H9 (cell line): ENCODE results near the gene TRMU. TPM values are rescaled to one million over a fixed set of nuclear protein-coding genes. Genes with fewer than 3 reads are reported as not detected.

Experiments
- DNase-seq: peaks from one replicate; pipeline ENCODE4 v3.0.0-alpha.2; 2017
- H2AFZ ChIP-seq: one replicate; pipeline ENCODE4 v1.6.1; 2013; ENCODE audit warnings: mild to moderate bottlenecking, low read length, control low read depth, moderate library complexity
- H2AK5ac ChIP-seq: 2 replicates; pipeline ENCODE4 v1.6.1; 2013; ENCODE audit warnings: low read length, control low read depth, mixed read lengths; ENCODE audit not compliant: insufficient read length
- H2BK120ac ChIP-seq: one replicate; pipeline ENCODE4 v1.6.1; 2013; ENCODE audit warnings: low read depth, mild to moderate bottlenecking, low read length, control low read depth, inconsistent platforms; ENCODE audit not compliant: poor library complexity, severe bottlenecking
- H2BK12ac ChIP-seq: 2 replicates; pipeline ENCODE4 v1.6.1; 2013; ENCODE audit warnings: low read length, control low read depth, mixed read lengths, low read depth; ENCODE audit not compliant: insufficient read length
- H2BK15ac ChIP-seq: 2 replicates; pipeline ENCODE4 v1.6.1; 2013; ENCODE audit warnings: low read depth, low read length, control low read depth
- H2BK20ac ChIP-seq: one replicate; pipeline ENCODE4 v1.6.1; 2013; ENCODE audit warnings: low read depth, mild to moderate bottlenecking, low read length, control low read depth, inconsistent platforms; ENCODE audit not compliant: poor library complexity, severe bottlenecking
- H2BK5ac ChIP-seq: 2 replicates; pipeline ENCODE4 v1.6.1; 2013; ENCODE audit warnings: low read length, control low read depth, mixed read lengths; ENCODE audit not compliant: insufficient read length
- H3K14ac ChIP-seq: 2 replicates; pipeline ENCODE4 v1.6.1; 2013; ENCODE audit warnings: low read length, control low read depth; ENCODE audit not compliant: insufficient read depth
- H3K18ac ChIP-seq: 2 replicates; pipeline ENCODE4 v1.6.1; 2013; ENCODE audit warnings: low read depth, mild to moderate bottlenecking, mixed read lengths, low read length, control low read depth; ENCODE audit not compliant: insufficient read length
- H3K23ac ChIP-seq: 2 replicates; pipeline ENCODE4 v1.6.1; 2013; ENCODE audit warnings: low read length, control low read depth, mixed read lengths, low read depth; ENCODE audit not compliant: insufficient read length
- H3K23me2 ChIP-seq: 2 replicates; pipeline ENCODE4 v1.6.1; 2013; ENCODE audit warnings: low read depth, mild to moderate bottlenecking, mixed read lengths, low read length, control low read depth; ENCODE audit not compliant: insufficient read length, poor library complexity, severe bottlenecking
- H3K27ac ChIP-seq: 2 replicates; pipeline ENCODE4 v1.5.1; 2013; ENCODE audit warnings: low read length, control low read depth, mixed read lengths, low read depth; ENCODE audit not compliant: insufficient read length
- H3K27me3 ChIP-seq: 2 replicates; pipeline ENCODE4 v1.6.1; 2013; ENCODE audit warnings: low read length, control low read depth, inconsistent platforms; ENCODE audit not compliant: insufficient read depth
- H3K4ac ChIP-seq: 2 replicates; pipeline ENCODE4 v1.6.1; 2013; ENCODE audit warnings: low read depth, mild to moderate bottlenecking, control low read depth, inconsistent platforms, low read length, moderate library complexity
- H3K4me1 ChIP-seq: 2 replicates; pipeline ENCODE4 v1.6.1; 2013; ENCODE audit warnings: low read length, control low read depth, inconsistent platforms; ENCODE audit not compliant: insufficient read depth
- H3K4me2 ChIP-seq: 2 replicates; pipeline ENCODE4 v1.6.1; 2013; ENCODE audit warnings: low read length, control low read depth, mixed read lengths; ENCODE audit not compliant: insufficient read length, insufficient read depth
- H3K56ac ChIP-seq: 2 replicates; pipeline ENCODE4 v1.6.1; 2013; ENCODE audit warnings: low read depth, mild to moderate bottlenecking, mixed read lengths, low read length, control low read depth; ENCODE audit not compliant: insufficient read length
- H3K79me1 ChIP-seq: 2 replicates; pipeline ENCODE4 v1.6.1; 2013; ENCODE audit warnings: low read depth, mild to moderate bottlenecking, moderate library complexity, low read length, control low read depth, inconsistent platforms; ENCODE audit not compliant: insufficient read depth, poor library complexity, severe bottlenecking
- H3K79me2 ChIP-seq: 2 replicates; pipeline ENCODE4 v1.6.1; 2013; ENCODE audit warnings: low read length, control low read depth, inconsistent platforms; ENCODE audit not compliant: insufficient read depth
- H3K9ac ChIP-seq: 2 replicates; pipeline ENCODE4 v1.6.1; 2013; ENCODE audit warnings: low read length, control low read depth, mixed read lengths; ENCODE audit not compliant: insufficient read length; ENCODE audit errors: extremely low read depth
- H3K9me3 ChIP-seq: one replicate; pipeline ENCODE4 v1.6.1; 2013; ENCODE audit warnings: low read depth, low read length, inconsistent platforms; ENCODE audit not compliant: control insufficient read depth
- H3T11ph ChIP-seq: one replicate; pipeline ENCODE4 v1.6.1; 2013; ENCODE audit warnings: mild to moderate bottlenecking, low read length, control low read depth, inconsistent platforms
- H4K20me1 ChIP-seq: one replicate; pipeline ENCODE4 v1.6.1; 2013; ENCODE audit not compliant: control insufficient read depth, insufficient read length, insufficient read depth
- H4K5ac ChIP-seq: 2 replicates; pipeline ENCODE4 v1.6.1; 2013; ENCODE audit warnings: low read depth, mild to moderate bottlenecking, mixed read lengths, low read length, control low read depth; ENCODE audit not compliant: insufficient read length
- H4K8ac ChIP-seq: replicated peaks from 2 replicates; pipeline ENCODE4 v1.6.1; 2013; ENCODE audit warnings: low read length, control low read depth, mixed read lengths, low read depth; ENCODE audit not compliant: insufficient read length
- H4K91ac ChIP-seq: 2 replicates; pipeline ENCODE4 v1.6.1; 2013; ENCODE audit warnings: low read depth, mild to moderate bottlenecking, moderate library complexity, mixed read lengths, low read length, control low read depth; ENCODE audit not compliant: insufficient read length
- H3K27ac Mint-ChIP-seq, 3 experiments: 2 replicates in 2 of 3; 3 replicates in 1 of 3; pipeline ENCODE4 v1.8.0; 2020 to 2021; ENCODE audit warnings: mixed read lengths in 3 of 3, mild to moderate bottlenecking in 1 of 3, moderate library complexity in 1 of 3
- H3K27me3 Mint-ChIP-seq: 2 replicates; pipeline ENCODE4 v1.8.0; 2021; ENCODE audit warnings: low read depth, mild to moderate bottlenecking, moderate library complexity, mixed read lengths
- H3K36me3 Mint-ChIP-seq, 3 experiments: 2 replicates in 2 of 3; 3 replicates in 1 of 3; pipeline ENCODE4 v1.8.0; 2020 to 2021; ENCODE audit warnings: low read depth in 3 of 3, mixed read lengths in 3 of 3; ENCODE audit not compliant: insufficient read depth in 1 of 3
- H3K4me1 Mint-ChIP-seq, 2 experiments: 2 replicates each; pipeline ENCODE4 v1.8.0; 2020; ENCODE audit warnings: mixed read lengths in 2 of 2
- H3K4me3 Mint-ChIP-seq, 2 experiments: 2 replicates in 1 of 2; 3 replicates in 1 of 2; pipeline ENCODE4 v1.8.0; 2020 to 2021; ENCODE audit warnings: mild to moderate bottlenecking in 2 of 2, mixed read lengths in 2 of 2, moderate library complexity in 1 of 2
- H3K9me3 Mint-ChIP-seq, 2 experiments: 2 replicates in 1 of 2; 3 replicates in 1 of 2; pipeline ENCODE4 v1.8.0; 2020; ENCODE audit warnings: mild to moderate bottlenecking in 2 of 2, mixed read lengths in 2 of 2, moderate library complexity in 1 of 2
- WGBS: extraction: QIAGEN DNeasy Blood & Tissue Kit; methylation state at CpG from one replicate; pipeline ENCODE4 v1.1.7; 2013; ENCODE audit warnings: missing lambda C conversion rate, low lambda C conversion rate, mixed read lengths; ENCODE audit not compliant: insufficient read length; ENCODE audit errors: extremely low coverage; 5-methylcytosine and 5-hydroxymethylcytosine counted together
- total RNA-seq: library from RNA; stranded (reverse); gene quantifications from 2 replicates; pipeline ENCODE4 v1.2.1, GENCODE V29; 2021
- TF ChIP-seq, protein P1 (sequence below): fragments of 200-600 bp; sonication (generic); conservative IDR thresholded peaks from 3 replicates; pipeline ENCODE4 v1.8.0; 2021; ENCODE audit warnings: antibody characterized with exemption, mild to moderate bottlenecking

Gene TRMU
- total RNA-seq, 1 experiment from 2014 or later, result 86.3 TPM

DNA sequence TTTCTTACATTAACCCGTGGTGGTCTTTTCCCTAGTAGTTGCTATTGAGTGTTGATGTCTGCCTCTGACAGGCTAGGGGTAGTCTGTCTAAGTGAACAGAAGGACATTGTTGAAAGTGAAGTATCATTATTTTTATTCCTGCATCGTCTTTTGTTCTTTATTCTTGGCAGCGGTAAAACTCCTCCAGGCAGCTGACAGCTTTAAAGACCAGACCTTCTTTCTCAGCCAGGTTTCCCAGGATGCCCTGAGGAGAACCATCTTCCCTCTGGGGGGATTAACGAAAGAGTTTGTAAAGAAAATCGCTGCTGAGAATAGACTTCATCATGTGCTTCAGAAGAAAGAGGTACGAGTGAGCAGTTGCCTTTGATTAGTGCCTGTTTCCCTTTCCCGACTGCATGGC lies 14.6 kb downstream of the TRMU start:
- Histone ChIP-seq H3K9me3 (no peaks in the 10 kb centered on the region), H3K23me2 (no peaks in the 10 kb centered on the region), H3K27ac (no peak overlapping the region), H4K20me1 (peaks cover 5% of the 10 kb centered on the region), H4K5ac (no peak overlapping the region), H3K18ac (no peak overlapping the region), H3K79me2 (0 out of 2 replicates have a peak, but pooled peaks cover 2% of the 10 kb centered on the region), H3K4ac (no peak overlapping the region), H2AFZ (no peak overlapping the region), H3K79me1 (no peaks in the 10 kb centered on the region), H3K56ac (no peak overlapping the region), H3K23ac (no peak overlapping the region), H2BK20ac (no peak overlapping the region), H2AK5ac (no peak overlapping the region), H3K9ac (no peak overlapping the region), H2BK12ac (no peak overlapping the region), H2BK5ac (no peak overlapping the region), H4K8ac (no peak overlapping the region), H3K14ac (no peak overlapping the region), H4K91ac (no peak overlapping the region), H2BK15ac (no peak overlapping the region), H3T11ph (no peak overlapping the region), H2BK120ac (no peak overlapping the region), H3K4me2 (no peak overlapping the region), H3K27me3 (no peaks in the 10 kb centered on the region), H3K4me1 (no peaks in the 10 kb centered on the region)
- DNase-seq, result no peak
- H3K4me1 Mint-ChIP-seq, result no peaks in the 10 kb centered on the region
- H3K9me3 Mint-ChIP-seq, result no peaks in the 10 kb centered on the region
- peaks cover 29 to 92% (median 78%) of the 10 kb centered on the region in 3 experiments; a peak in 6 of 7 replicates for H3K36me3 Mint-ChIP-seq
- TF ChIP-seq, protein P1, sequence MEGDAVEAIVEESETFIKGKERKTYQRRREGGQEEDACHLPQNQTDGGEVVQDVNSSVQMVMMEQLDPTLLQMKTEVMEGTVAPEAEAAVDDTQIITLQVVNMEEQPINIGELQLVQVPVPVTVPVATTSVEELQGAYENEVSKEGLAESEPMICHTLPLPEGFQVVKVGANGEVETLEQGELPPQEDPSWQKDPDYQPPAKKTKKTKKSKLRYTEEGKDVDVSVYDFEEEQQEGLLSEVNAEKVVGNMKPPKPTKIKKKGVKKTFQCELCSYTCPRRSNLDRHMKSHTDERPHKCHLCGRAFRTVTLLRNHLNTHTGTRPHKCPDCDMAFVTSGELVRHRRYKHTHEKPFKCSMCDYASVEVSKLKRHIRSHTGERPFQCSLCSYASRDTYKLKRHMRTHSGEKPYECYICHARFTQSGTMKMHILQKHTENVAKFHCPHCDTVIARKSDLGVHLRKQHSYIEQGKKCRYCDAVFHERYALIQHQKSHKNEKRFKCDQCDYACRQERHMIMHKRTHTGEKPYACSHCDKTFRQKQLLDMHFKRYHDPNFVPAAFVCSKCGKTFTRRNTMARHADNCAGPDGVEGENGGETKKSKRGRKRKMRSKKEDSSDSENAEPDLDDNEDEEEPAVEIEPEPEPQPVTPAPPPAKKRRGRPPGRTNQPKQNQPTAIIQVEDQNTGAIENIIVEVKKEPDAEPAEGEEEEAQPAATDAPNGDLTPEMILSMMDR, result no peak
- no peak overlapping the region for H3K4me3 Mint-ChIP-seq
- no peaks in the 10 kb centered on the region for H3K27me3 Mint-ChIP-seq
- no CpG with 5 or more reads among the region's 7 CpGs for WGBS
- no peak overlapping the region for H3K27ac Mint-ChIP-seq
